Smooth muscle cell (in vitro differentiated cells): Measurements from ENCODE around the gene DNAAF6. TPM values are rescaled to one million over a fixed set of nuclear protein-coding genes. Genes with fewer than 3 reads are reported as not detected.

Experiments
- DNase-seq: peaks from one replicate; lab custom pipeline; 2025; ENCODE audit not compliant: unreplicated experiment; lab: John Stamatoyannopoulos, UW
- H2AFZ ChIP-seq: fragments of 200-600 bp; sonication (generic); 2 replicates; pipeline ENCODE4 v1.6.0; 2016; ENCODE audit warnings: antibody characterized with exemption, low read depth, mild to moderate bottlenecking
- H3F3A ChIP-seq: fragments of 200-600 bp; sonication (generic); 2 replicates; pipeline ENCODE4 v1.6.0; 2017; ENCODE audit warnings: antibody characterized with exemption, low read depth
- H3K27ac ChIP-seq: fragments of 200-600 bp; sonication (generic); 2 replicates; pipeline ENCODE4 v1.5.1; 2016; ENCODE audit warnings: low read depth, mild to moderate bottlenecking
- H3K27me3 ChIP-seq: fragments of 200-600 bp; sonication (generic); 2 replicates; pipeline ENCODE4 v1.6.1; 2016; ENCODE audit warnings: low read depth, mild to moderate bottlenecking
- H3K36me3 ChIP-seq: fragments of 200-600 bp; sonication (generic); 2 replicates; pipeline ENCODE4 v1.5.1; 2016; ENCODE audit warnings: low read depth
- H3K4me1 ChIP-seq: fragments of 200-600 bp; sonication (generic); 2 replicates; pipeline ENCODE4 v1.5.1; 2016; ENCODE audit warnings: low read depth
- H3K4me2 ChIP-seq: fragments of 200-600 bp; sonication (generic); 2 replicates; pipeline ENCODE4 v1.6.0; 2016; ENCODE audit warnings: mild to moderate bottlenecking
- H3K4me3 ChIP-seq: fragments of 200-600 bp; sonication (generic); 2 replicates; pipeline ENCODE4 v1.5.1; 2016; ENCODE audit warnings: mild to moderate bottlenecking
- H3K79me2 ChIP-seq: fragments of 200-600 bp; sonication (generic); 2 replicates; pipeline ENCODE4 v1.6.0; 2016; ENCODE audit warnings: low read depth, mild to moderate bottlenecking
- H3K9ac ChIP-seq: fragments of 200-600 bp; sonication (generic); 2 replicates; pipeline ENCODE4 v1.6.0; 2016; ENCODE audit warnings: low read depth
- H3K9me3 ChIP-seq: fragments of 200-600 bp; sonication (generic); replicated peaks from 2 replicates; pipeline ENCODE4 v1.5.1; 2016; ENCODE audit warnings: low read depth
- H4K20me1 ChIP-seq: fragments of 200-600 bp; sonication (generic); 2 replicates; pipeline ENCODE4 v1.6.0; 2016; ENCODE audit warnings: low read depth
- WGBS: methylation state at CpG from one replicate; pipeline ENCODE4 v1.1.7; 2016; ENCODE audit warnings: low lambda C conversion rate; 5-methylcytosine and 5-hydroxymethylcytosine counted together
- polyA plus RNA-seq: library from polyadenylated mRNA; unstranded; fragments of >200 nt; fragmentation: Nextera tagmentation; extraction: Ambion mirVana; gene quantifications from 2 replicates; pipeline ENCODE4 v1.2.1, GENCODE V29; 2016
- total RNA-seq: library from RNA; depleted of rRNA; stranded (reverse); fragments of >200 nt; gene quantifications from 2 replicates; pipeline ENCODE4 v1.2.3, GENCODE V29; 2014
- TF ChIP-seq, protein P1 (sequence below): fragments of 200-600 bp; sonication (generic); IDR thresholded peaks from 2 replicates; pipeline ENCODE4 v1.5.1; 2017; ENCODE audit warnings: borderline replicate concordance, mild to moderate bottlenecking, antibody characterized with exemption; ENCODE audit not compliant: insufficient read depth, poor library complexity, severe bottlenecking

Gene DNAAF6
- total and polyA plus RNA-seq, 2 experiments from 2014 or later: not detected

DNA sequence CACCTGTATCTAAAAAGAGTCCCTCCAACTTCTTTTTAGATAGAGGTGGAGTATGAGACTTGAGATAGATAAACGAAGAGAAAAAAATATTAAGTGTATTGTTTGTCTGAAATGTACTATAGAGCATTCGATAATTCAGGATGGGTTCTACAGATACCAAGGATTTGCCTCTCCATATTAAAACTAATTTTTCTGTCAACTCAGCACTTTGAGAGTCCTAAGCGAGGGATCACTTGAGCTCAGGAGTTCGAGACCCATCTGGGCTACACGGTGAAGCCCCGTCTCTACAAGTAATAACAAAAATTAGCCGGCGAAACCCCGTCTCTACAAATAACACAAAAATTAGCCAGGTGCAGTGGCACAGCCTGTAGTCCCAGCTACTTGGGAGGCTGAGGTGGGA is 1.5 kb downstream of the DNAAF6 start:
- DNase-seq: no peak
- Histone ChIP-seq H3K9me3 (no peaks in the 10 kb centered on the region), H3K27ac (no peak overlapping the region), H3K4me2 (no peak overlapping the region), H3K4me1 (no peaks in the 10 kb centered on the region), H4K20me1 (no peaks in the 10 kb centered on the region), H3K27me3 (no peaks in the 10 kb centered on the region), H3K4me3 (no peak overlapping the region), H3F3A (no peaks in the 10 kb centered on the region), H3K9ac (no peak overlapping the region), H3K36me3 (no peaks in the 10 kb centered on the region), H2AFZ (no peak overlapping the region), H3K79me2 (no peaks in the 10 kb centered on the region)
- TF ChIP-seq, protein P1, sequence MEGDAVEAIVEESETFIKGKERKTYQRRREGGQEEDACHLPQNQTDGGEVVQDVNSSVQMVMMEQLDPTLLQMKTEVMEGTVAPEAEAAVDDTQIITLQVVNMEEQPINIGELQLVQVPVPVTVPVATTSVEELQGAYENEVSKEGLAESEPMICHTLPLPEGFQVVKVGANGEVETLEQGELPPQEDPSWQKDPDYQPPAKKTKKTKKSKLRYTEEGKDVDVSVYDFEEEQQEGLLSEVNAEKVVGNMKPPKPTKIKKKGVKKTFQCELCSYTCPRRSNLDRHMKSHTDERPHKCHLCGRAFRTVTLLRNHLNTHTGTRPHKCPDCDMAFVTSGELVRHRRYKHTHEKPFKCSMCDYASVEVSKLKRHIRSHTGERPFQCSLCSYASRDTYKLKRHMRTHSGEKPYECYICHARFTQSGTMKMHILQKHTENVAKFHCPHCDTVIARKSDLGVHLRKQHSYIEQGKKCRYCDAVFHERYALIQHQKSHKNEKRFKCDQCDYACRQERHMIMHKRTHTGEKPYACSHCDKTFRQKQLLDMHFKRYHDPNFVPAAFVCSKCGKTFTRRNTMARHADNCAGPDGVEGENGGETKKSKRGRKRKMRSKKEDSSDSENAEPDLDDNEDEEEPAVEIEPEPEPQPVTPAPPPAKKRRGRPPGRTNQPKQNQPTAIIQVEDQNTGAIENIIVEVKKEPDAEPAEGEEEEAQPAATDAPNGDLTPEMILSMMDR: no peak
- 90% methylated on average over 9 of the region's 9 CpGs for WGBS

DNA sequence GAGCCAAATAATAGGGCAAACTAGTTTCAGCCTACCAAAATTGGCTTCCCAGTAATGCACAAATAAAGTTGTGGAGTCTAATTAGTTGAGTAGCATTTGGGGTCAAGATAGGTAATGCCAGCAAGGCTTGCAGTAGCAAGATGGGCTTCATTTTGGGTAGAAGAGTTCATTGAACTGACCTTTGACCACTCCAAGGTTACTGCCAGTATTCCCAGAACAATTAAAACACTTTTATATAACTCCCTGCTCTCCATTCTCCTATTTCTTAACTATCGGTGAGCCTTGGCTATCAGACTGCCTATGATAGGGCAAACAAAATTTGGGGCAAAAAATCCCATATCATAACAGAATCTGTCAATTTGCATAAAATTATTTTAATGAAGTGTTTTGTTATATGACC is 7.1 kb downstream of the DNAAF6 start:
- WGBS: 91% methylated on average over 1 of the region's 1 CpG
- H3K4me3 ChIP-seq: no peak overlapping the region

DNA sequence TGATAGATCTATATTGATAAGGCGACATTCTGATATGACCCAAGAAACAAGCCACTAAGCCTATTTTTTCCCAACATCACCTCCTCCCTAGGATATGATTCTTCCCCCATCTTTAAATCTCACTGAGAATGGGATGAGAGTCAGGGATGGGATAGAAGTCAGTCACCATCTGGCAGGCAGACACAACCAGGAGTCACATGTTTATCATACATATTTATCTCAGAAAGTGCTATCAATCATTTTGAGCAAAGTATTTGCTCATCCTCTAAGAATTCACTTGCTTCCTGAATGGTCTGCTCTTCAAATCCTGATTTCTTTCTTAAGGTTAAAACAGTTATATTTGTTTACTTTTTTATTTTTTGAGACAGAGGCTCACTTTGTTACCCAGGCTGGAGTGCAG is 20.3 kb downstream of the DNAAF6 start:
- H3K9me3 ChIP-seq: no peaks in the 10 kb centered on the region
- H3F3A ChIP-seq: no peaks in the 10 kb centered on the region
- no peaks in the 10 kb centered on the region for H3K4me1 ChIP-seq
- no peaks in the 10 kb centered on the region for H4K20me1 ChIP-seq
- no peak for DNase-seq
- no peak overlapping the region for H2AFZ ChIP-seq
- WGBS: 78% methylated on average over 1 of the region's 1 CpG
- H3K4me2 ChIP-seq: no peak overlapping the region
- H3K36me3 ChIP-seq: no peaks in the 10 kb centered on the region
- H3K27me3 ChIP-seq: no peaks in the 10 kb centered on the region
- TF ChIP-seq, protein P1: no peak
- no peak overlapping the region for H3K4me3 ChIP-seq
- no peak overlapping the region for H3K27ac ChIP-seq
- H3K79me2 ChIP-seq: no peaks in the 10 kb centered on the region
- H3K9ac ChIP-seq: no peak overlapping the region

More for the DNA sequence above, 7.1 kb downstream of the DNAAF6 start:
- Histone ChIP-seq H3K79me2 (no peaks in the 10 kb centered on the region), H3K27ac (no peak overlapping the region), H3K4me1 (no peaks in the 10 kb centered on the region), H3K9ac (no peak overlapping the region), H3K27me3 (no peaks in the 10 kb centered on the region), H4K20me1 (no peaks in the 10 kb centered on the region), H3K9me3 (no peaks in the 10 kb centered on the region), H3K36me3 (no peaks in the 10 kb centered on the region), H3F3A (no peaks in the 10 kb centered on the region), H3K4me2 (no peak overlapping the region), H2AFZ (no peak overlapping the region)
- TF ChIP-seq, protein P1: no peak
- no peak for DNase-seq

DNA sequence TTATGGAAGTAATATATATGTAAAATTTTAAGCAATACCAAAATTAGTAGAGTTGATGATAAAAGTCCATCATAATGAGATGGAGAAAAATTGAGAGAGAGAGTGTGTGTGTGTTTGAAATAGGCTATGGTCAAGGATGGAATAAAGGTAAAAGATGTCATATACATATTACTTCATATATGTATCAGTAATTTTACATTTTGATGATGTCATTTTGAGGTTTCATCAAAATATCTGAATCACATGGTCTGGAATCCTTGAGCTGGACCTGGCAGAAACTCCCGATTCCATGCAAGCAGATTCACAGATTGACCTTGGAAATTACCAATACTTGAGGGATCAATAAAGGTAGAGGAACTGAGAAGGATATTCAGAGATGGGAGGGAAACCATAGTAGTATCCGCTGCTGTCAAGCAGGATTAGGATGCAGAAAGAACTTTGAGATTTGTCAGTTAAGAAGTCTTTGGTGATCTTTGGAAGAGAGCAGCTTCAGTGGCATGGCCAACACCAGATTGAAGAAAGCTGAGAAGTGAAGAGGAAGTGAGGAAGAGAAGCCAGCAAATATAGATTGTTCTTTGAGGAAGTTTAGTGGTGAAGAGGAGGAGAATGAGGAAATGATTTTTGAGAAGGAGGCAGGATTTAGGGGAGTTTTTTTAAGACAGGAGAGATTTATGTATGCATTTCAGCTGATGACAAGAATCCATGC is 21.5 kb downstream of the DNAAF6 start:
- Histone ChIP-seq H3K27ac (no peak overlapping the region), H3K9ac (no peak overlapping the region), H3K27me3 (no peaks in the 10 kb centered on the region), H3K4me2 (no peak overlapping the region), H3K79me2 (no peaks in the 10 kb centered on the region), H3K36me3 (no peaks in the 10 kb centered on the region), H3K4me1 (no peaks in the 10 kb centered on the region), H4K20me1 (no peaks in the 10 kb centered on the region), H3K4me3 (no peak overlapping the region), H2AFZ (no peak overlapping the region), H3K9me3 (no peaks in the 10 kb centered on the region), H3F3A (no peaks in the 10 kb centered on the region)
- TF ChIP-seq, protein P1: no peak
- no peak for DNase-seq
- 82% methylated on average over 2 of the region's 2 CpGs for WGBS
